Osteocyte (in vitro differentiated cells): Measurements from ENCODE around the gene DEK. TPM values are rescaled to one million over a fixed set of nuclear protein-coding genes. Genes with fewer than 3 reads are reported as not detected.

Source experiments
- DNase-seq: peaks from one replicate; pipeline ENCODE4 v3.0.0; 2021; ENCODE audit warnings: mixed read lengths; ENCODE audit not compliant: unreplicated experiment; ENCODE audit errors: extremely low spot score
- H3K27ac Mint-ChIP-seq: one replicate; pipeline ENCODE4 v1.8.0; 2021; ENCODE audit warnings: mild to moderate bottlenecking, mixed read lengths; ENCODE audit not compliant: unreplicated experiment
- H3K27me3 Mint-ChIP-seq: one replicate; pipeline ENCODE4 v1.8.0; 2021; ENCODE audit warnings: mixed read lengths; ENCODE audit not compliant: unreplicated experiment
- H3K36me3 Mint-ChIP-seq: one replicate; pipeline ENCODE4 v1.8.0; 2021; ENCODE audit warnings: mixed read lengths; ENCODE audit not compliant: unreplicated experiment
- H3K4me1 Mint-ChIP-seq: one replicate; pipeline ENCODE4 v1.8.0; 2021; ENCODE audit warnings: mixed read lengths; ENCODE audit not compliant: unreplicated experiment
- H3K4me3 Mint-ChIP-seq: one replicate; pipeline ENCODE4 v1.8.0; 2021; ENCODE audit warnings: mild to moderate bottlenecking, moderate library complexity, mixed read lengths; ENCODE audit not compliant: unreplicated experiment
- H3K9me3 Mint-ChIP-seq: one replicate; pipeline ENCODE4 v1.8.0; 2021; ENCODE audit warnings: mixed read lengths; ENCODE audit not compliant: unreplicated experiment
- CTCF ChIP-seq: fragments of 200-600 bp; sonication (generic); IDR thresholded peaks from 2 replicates; pipeline ENCODE4 v1.5.0; 2021; ENCODE audit warnings: antibody characterized with exemption, mild to moderate bottlenecking, moderate library complexity
- total RNA-seq: library from RNA; stranded (reverse); gene quantifications from 2 replicates; pipeline ENCODE4 v1.2.1, GENCODE V29; 2021

The DEK gene
- total RNA-seq, 1 donor from 2014 or later = 62.1 TPM

- no peaks in the 10 kb centered on the region for H3K36me3 Mint-ChIP-seq
- no peak overlapping the region for H3K4me3 Mint-ChIP-seq
- peaks cover 24% of the 10 kb centered on the region for H3K4me1 Mint-ChIP-seq
- DNase-seq = no peak
- H3K27me3 Mint-ChIP-seq = peaks cover 19% of the 10 kb centered on the region
- no peak for TF ChIP-seq CTCF
- no peak overlapping the region for H3K27ac Mint-ChIP-seq
- H3K9me3 Mint-ChIP-seq = no peaks in the 10 kb centered on the region
These were observed 17.2 kb upstream of the DEK start for GRCh38 chr6:18281564-18281963.

GRCh38 chr6:18280084-18280483 lies 15.8 kb upstream of the DEK start:
- Mint-ChIP-seq H3K4me3 (no peak overlapping the region), H3K36me3 (no peaks in the 10 kb centered on the region), H3K9me3 (no peaks in the 10 kb centered on the region), H3K4me1 (peaks cover 25% of the 10 kb centered on the region), H3K27ac (no peak overlapping the region), H3K27me3 (peaks cover 26% of the 10 kb centered on the region)
- TF ChIP-seq CTCF = no peak
- DNase-seq = no peak

- Mint-ChIP-seq H3K27me3 (peaks cover 29% of the 10 kb centered on the region), H3K27ac (no peak overlapping the region), H3K9me3 (no peaks in the 10 kb centered on the region), H3K4me3 (no peak overlapping the region), H3K4me1 (peaks cover 25% of the 10 kb centered on the region), H3K36me3 (no peaks in the 10 kb centered on the region)
- TF ChIP-seq CTCF = no peak
- DNase-seq = no peak
These were observed 15.1 kb upstream of the DEK start for GRCh38 chr6:18279422-18279821.

- H3K9me3 Mint-ChIP-seq = no peaks in the 10 kb centered on the region
- TF ChIP-seq CTCF = no peak
- no peak for DNase-seq
- H3K4me3 Mint-ChIP-seq = peak overlapping the region; percentile 71
- peaks cover 25% of the 10 kb centered on the region for H3K4me1 Mint-ChIP-seq
- peaks cover 29% of the 10 kb centered on the region for H3K27me3 Mint-ChIP-seq
- no peak overlapping the region for H3K27ac Mint-ChIP-seq
- no peaks in the 10 kb centered on the region for H3K36me3 Mint-ChIP-seq
These were observed 13.1 kb upstream of the DEK start for GRCh38 chr6:18277237-18278006.

- H3K4me1 Mint-ChIP-seq = peaks cover 23% of the 10 kb centered on the region
- no peaks in the 10 kb centered on the region for H3K36me3 Mint-ChIP-seq
- no peak for TF ChIP-seq CTCF
- H3K27me3 Mint-ChIP-seq = peaks cover 27% of the 10 kb centered on the region
- peak overlapping the region; percentile 71 for H3K4me3 Mint-ChIP-seq
- H3K9me3 Mint-ChIP-seq = no peaks in the 10 kb centered on the region
- no peak overlapping the region for H3K27ac Mint-ChIP-seq
- DNase-seq = no peak
These were observed 12.4 kb upstream of the DEK start for GRCh38 chr6:18276610-18277236.
